ENCODE results near the gene ZBTB24.
"Not testable (repeated sequence)": the region's sequence is repeated elsewhere in the genome, so short reads cannot be mapped to it uniquely, and the experiment has no call there.

ZBTB24 gene

DNA sequence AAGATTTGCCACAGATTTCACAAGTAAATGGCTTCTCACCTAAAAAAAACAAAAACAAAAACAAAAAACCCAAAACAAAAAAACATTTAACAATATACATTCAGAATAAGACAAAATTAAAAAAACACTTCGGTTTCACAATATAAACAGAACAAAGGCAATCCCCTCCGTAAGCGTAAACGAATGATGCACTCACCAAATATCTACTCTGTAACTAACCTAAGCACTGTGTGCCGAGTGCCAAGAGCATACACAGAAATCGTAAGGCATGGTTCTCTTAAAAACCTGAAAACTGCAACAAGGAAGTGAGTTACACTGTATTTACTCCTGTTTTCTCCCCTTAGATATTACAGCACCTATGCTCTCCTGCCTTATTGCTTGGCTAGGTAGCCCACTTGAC lies 15.3 kb downstream of the ZBTB24 start:
- no peak for DNase-seq

DNA sequence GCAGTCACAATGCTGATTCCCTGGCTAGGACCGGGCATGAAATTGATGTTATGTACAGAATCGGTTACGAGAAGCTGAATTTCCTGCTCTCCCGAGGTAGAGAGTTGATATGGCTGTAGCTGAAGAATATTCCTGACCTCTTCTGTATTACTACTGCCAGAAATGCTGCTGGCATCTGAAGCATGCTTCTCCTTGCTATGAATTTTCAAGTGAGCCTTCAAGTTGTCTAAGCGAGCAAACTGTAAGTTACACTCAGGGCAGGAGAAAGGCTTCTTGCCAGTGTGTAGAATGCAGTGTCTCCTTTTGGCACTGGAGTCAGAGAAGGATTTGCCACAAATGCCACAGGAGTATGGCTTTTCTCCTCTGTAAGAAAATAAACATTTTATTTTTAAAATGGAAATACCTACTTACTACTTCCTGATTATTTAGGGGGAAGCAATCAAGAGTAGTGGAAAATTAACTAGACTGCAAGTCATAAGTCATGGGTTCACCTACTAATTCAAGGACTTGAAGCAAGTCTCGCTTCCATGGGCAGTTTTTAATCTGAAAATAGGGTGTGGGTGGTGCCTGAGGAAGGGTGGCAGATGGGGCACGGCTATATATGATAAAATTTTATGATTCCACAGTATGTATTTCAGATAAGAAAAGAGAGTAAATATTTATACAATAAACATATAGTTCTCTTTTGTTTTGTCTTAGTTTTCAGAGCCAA lies 16.7 kb downstream of the ZBTB24 start:
- no peak for DNase-seq

DNA sequence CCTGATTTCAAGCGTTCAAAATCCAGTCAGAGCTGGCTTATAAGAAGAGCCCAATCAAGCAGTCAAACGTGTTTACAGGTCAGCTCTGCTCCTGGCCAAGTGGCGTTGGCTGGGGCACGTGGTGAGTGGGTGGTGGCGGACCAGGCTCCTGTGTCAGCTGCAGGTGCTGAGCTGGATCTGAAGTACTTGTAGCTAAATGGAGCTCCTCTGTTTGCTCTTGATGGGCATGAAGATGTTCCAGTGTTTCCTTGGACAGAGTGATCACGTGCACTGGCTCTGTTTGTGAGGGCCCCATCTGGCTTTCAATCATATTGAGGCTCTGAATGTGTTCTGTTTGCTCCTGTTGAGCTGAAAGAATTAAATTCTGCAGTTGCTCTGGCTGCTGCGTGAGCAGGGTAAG lies 17.2 kb downstream of the ZBTB24 start:
- no peak for DNase-seq

DNA sequence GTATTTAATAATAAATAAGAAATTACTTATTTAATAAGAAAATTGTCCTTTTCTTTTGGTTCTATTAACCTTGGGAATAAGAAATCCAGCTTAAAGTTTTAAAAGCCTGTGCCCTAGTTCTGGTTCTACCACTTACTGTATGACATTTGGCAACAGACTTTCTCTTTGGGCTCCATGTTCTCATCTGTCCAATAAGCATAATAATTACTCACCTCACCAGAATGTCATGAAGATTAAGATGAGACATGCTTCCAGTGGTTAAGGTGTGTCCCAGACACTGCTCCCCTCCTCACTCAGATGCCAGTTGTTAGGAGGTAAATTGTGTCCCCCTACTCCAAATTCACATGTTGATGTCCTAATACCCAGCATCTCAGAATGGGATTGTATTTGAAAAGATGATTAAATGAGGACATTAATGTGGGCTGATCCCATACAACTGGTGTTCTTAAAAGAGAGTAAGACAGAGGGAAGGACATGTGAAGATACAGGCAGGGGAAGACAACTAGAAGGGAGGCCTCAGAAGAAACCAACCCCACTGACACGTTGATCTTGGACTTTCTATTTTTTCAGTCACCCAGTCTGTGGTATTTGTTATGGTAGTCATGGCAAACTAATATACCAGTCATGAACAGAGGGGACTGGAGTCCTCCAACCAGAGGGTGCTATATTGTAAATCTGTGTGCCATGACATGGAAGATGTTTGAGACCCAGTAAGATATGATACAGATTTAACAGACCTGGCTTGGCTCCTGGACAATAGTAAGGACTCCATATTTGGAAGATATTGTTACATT lies 21.1 kb downstream of the ZBTB24 start:
- DNase-seq, result no peak

DNA sequence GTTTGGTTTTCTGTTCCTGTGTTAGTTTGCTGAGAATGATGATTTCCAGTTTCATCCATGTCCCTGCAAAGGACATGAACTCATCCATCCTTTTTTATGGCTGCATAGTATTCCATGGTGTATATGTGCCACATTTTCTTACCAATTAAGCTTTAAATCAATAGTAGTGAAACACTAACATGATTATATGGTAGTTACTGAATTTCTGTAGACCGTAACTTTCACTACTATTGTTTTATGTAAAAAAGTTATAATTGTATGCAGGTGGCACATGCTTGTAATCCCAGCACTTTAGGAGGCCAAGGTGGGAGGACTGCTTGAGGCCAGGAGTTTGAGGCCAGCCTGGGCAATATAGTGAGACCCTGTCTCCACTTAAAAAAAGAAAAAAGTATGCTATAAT lies 21.8 kb downstream of the ZBTB24 start:
- not testable (repeated sequence) for DNase-seq

DNA sequence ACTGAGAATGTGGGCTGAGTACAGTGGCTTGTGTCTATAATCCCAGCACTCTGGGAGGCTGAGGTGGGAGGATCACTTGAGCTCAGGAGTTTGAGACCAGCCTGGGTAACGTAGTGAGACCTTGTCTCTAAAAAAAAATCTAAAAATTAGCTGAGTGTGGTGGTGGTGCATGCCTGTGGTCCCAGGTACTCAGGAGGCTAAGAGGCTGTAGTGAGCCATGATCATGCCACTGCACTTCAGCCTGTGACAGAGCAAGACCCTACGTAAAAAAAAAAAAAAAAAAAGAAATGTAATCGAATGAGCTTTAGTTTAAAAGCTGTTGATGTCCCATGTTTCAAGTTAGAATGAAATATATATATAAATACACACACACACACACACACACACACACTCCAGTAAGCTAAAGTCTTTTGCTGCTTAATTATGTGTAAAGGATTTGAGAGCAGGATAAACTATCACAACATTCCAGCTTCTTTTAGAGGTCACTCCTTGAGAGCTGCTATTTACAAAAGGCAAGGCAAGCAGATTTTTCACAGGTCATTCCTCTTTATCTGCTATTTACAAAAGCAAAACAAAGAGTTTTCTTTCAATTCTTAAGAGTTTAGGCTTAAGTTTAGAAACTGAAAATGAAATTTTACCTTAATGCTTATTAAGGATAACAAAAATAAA lies 22.7 kb downstream of the ZBTB24 start:
- DNase-seq, result no peak

DNA sequence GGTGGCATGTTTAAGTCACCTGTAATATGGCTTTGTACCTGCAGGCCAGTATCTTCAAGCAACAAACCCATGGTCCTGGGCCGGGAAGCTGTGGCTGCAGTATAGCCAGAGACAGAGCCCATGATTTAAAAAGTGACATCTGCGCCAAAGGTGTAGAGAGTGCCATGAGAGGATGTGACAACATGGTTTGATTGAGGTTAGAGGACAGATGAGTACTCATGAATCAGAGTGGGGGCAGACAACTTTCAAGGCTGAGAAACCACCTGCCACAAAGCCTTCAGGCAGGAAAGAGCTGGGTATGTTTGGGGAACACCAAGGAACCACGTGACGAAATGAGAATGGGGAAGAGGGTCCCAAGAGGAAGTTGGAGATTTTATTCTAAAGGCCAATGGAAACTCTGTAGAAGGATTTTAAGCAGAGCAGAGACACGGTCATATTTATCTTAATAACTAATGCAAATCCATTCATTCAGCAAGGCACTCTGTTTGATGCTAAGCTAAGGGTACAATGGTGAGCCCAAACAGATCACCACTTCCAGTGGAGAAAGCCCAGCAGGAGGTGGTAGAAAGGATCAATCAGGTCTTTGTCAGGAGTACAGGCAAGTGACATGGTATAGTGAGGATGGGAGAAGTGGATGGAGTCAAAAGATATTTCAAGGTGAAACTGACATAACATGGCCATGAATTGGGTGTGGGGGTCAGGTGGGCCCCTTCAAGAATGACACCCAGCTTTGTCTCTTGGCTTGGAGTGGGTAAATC lies 24.1 kb downstream of the ZBTB24 start:
- no peak for DNase-seq

DNA sequence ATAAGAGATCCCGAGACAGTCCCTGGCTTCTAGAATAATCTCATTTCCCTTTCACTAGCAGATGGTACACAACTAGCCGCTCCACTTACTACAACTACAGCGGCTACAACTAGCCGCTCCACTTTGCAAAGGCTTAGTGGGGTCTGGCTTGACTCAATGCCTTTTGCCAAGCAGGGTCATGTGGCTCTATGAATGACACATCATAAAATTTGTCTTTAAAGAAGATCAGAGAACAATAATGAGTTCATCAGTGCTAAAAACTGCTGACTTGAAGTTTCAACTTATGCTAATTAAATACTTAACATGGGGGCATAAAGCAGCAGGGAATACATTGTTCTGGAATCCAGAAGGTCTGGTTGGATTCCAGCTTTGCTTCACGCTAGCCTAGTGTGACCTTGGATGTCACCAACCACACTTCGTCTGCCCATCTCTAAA lies 25.4 kb downstream of the ZBTB24 start:
- no peak for DNase-seq

DNA sequence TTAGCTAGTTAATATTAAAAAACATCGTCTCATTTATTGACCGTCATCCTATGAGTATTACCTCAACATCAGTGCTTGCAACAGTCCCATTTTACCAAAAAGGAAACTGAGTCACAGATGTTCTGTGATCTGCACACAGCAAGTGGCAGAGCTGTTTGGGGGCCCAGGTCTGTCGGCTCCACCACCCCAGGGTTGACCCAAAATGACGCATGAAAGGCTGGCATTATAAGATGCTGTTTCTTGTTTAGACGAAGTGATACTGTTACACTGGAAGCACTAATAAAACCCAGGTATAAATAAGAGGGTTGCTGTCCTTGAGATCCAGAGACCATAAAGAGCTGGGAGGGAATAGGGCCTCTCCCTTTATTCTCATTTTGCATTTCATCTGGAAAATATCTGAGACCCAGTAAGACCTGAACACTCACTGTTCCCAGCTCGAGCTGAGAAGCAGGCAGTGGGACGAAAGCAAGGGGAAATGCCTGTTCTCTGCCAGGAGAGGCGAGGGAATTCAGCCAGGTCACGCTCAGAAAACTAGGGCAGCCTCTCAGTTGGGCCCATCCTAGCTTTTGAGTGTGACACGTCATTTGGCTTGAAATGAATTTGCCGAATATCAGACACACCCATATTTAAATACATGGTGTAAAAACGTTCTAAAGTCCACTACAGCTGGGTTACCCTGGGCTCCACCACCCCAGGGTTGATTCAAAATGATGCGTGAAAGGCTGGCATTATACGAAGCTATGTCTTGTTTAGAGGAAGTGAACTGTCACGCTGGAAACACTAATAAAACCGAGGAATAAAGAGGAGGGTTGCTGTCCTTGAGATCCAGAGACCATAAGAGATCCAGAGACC lies 26.1 kb downstream of the ZBTB24 start:
- no peak for DNase-seq

DNA sequence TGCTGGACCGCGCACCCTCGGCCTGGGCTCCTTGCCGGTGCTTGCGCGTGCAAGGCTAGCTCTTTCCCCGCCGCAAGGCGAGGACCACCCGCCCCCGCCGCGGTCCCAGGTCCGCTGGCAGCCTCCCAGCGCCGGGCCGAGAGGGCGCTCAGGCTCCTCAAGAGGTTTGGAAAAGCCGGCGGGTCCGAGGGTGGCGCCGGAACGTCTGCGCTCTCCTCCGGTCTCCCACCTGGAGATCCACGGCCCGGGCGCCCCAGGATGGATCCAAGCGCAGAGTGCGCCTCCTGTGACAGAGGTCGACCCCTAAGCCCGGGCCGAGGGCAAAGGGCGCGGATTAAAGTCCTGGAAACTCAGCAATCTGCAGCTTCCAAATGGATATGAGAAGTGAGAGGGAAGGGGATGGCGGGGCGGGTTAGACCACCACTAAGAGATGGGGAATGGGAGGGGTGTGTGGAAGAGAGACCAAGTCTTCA lies 26.9 kb downstream of the ZBTB24 start:
- no peak for DNase-seq

DNA sequence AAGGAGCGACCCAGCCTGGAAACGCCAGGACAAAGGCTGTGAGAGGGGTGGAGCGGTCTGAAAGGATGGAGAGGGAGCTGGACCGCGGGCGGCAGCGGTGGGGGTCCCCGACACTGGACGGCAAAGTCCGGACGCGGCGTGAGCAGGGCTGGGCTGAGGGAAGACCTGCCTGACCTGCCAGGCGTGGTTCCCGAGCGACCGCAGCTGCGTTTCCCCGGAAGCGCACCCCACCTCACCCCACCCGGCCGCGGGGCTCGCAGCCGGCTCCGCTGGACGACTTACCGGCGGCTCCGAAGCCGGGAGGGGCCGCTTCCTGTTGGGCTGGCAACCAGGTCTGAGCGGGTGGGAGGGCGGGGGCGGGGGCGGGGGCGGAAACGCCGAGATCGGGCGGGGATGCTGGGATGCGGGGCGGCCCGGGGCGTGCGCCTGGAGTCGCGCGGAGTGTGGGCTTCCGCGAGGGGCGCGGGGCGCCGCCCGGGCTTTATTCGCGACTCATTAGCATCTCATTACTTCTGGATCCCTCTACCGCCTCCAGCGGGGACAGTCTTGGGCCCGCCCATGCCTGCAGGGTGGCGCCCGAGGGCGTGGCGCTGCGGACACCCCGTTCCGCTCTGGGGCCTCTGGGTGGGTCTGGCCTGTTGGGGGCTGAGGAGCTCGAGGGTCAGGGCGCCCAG lies 27.4 kb downstream of the ZBTB24 start, which contains the start of gene MICAL1:
Gene MICAL1 (minus strand): TSS at position 336 of the 674 bp plus-strand sequence. CDS start 1,576 bp downstream, outside the sequence.
- DNase-seq, result peak; percentile 45

DNA sequence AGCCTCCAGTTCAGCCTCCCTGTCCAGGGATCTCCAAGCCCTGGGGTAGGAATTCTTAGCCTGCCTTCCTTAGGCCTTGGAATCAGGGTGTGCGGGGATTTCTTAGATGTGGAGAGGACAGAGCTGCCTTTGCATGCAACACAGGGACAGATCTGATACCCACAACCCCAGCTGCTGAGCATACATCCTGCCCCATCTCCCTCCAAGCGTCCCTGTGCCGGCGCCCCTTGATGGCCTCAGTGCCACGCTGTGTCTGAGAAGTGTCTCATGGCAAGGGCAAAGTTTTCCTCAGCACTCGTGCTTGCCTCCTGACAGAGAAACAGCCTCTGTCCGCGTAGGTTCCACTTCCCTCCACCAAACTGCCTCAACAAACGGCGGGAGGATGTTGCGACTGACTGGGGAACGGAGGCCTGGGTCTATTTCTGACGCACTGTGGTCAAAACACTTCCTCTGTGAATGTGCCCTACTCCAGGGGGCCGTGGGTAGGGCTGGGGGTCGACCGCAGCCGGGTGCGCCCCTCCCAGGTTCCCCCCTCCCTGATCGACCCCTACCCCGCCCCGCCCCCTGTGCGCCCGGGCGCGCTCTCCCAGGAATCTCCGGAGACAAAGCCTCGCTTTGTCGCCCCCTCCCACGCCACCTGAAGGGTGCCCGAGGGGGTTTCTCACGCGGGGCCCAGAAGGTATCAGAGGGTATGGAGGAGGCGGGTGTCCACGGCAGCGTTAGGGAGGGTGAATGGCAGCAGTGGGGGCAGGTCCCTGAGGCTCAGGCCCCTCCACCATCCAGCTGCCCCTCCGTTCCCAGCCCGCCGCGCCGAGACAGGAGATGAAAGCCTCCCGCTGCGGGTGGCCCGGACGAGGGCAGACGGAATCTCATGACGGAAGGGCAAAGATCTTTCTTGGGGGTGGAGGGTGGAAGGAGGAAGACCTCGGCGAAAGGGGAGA lies 28.3 kb downstream of the ZBTB24 start:
- DNase-seq, result peak; percentile 28

DNA sequence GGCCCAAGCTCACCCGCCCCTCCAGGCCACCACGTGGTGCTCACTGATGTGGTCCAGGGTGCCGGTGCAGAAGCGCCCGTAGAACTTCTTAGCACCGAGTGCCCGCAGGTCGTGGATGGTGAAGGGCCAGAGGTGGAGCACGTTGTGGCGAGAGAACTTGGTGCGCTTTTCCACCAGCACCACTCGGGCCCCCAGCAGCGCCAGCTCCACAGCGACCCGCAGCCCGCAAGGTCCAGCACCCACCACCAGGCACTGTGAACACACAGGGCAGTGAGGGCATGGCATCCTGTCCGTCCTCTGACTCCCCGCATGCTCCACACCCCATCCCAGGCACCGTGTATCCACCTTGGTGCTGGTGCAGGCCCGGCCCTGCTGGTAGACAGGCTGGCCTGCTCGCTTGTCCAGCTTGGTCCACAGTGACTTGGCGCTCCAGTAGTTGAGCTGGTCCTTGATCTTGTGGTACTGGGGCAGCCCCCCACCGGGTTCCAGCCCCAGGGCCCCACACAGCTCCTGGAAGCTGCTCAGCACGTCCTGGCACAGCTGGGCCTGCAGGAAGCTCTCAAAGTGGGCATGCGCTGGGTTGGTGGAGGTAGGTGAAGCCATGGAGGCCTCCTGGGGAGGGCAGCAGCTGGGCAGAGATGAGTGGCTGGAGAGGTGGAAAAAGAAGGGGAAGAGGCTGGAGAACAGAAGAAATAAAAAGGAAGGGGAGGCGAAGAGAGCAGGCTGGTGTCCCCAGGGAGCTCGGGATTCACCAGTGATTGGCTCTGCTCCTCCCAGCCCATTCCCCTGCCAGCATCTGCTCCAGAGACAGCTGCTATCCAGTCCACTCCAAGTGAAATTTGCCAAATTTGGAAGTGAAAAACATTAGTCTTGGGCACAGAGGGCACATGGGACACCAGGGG lies 29.2 kb downstream of the ZBTB24 start:
- DNase-seq, result no peak

DNA sequence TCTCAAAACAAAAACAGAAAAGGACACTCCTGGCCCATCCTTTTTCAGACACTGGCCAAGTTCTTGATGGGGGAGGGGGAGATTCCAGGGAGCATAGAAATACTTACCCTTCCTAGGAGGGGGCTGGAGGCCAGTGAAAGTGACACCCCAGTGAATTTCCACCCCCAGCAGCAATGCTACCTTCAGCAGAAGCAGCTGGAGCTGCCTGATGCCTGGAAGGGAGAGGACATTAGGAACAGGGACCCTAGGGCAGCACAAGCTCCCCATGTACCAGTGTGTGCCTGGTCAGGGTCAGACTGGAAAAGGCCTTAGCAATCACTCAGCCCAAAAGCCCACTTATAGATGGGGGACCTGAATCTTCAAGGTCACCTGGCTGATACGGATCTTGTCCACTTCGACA lies 29.9 kb downstream of the ZBTB24 start:
- no peak for DNase-seq

DNA sequence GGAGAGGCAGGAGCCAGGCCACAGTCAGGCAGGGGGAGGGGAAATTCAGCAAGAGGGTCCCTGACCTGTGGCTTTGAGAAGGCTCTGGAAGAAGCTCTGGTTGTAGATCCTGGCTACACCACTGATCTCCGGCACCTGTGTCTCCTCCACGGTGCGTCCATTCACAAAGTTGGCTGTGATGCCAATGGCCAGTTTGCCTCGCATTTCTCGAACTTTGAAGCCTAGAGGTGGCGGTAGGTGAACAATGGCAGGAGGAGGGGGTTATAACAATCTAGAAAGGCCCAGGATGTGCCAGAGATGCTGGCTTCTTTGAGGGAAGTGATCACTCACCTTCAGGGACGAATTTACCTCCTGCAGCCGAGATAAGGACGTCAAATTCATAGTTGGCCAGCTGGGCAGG lies 30.8 kb downstream of the ZBTB24 start:
- no peak for DNase-seq

DNA sequence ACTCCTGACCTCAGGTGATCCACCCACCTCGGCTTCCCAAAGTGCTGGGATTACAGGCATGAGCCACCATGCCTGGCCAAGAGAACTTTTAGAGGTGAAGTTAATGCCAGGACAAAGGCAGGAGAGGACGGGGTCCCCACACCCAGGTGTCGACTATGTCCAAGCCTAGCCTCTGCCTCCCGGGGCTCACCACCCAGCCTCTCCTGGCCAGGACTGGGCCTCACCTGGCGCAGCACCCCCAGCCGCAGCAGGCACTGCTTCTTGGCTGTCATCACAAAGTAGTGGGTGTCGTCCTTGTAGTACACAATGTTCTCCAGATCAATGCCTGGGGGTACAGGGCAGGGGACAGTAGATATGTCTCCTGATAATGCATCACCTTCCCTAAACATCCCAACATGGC lies 31.6 kb downstream of the ZBTB24 start:
- no peak for DNase-seq

DNA sequence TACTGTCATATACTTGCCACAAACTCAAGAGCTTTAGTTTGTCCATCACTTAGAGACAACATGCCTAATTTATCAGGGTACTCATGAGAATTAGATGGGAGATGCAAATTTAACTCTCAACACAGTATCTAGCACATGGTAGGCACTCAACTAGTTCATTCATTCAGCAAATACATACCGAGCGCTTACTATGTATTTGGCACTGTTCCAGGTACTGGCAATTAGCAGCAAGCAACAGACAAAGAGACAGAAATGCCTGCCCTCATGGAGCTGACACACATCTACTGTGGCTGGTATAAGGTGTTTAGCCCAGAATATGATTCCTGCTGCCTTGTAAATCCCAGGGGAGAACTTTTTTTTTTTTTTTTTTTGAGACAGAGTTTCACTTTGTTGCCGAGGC lies 32.2 kb downstream of the ZBTB24 start:
- peak; percentile 32 for DNase-seq

DNA sequence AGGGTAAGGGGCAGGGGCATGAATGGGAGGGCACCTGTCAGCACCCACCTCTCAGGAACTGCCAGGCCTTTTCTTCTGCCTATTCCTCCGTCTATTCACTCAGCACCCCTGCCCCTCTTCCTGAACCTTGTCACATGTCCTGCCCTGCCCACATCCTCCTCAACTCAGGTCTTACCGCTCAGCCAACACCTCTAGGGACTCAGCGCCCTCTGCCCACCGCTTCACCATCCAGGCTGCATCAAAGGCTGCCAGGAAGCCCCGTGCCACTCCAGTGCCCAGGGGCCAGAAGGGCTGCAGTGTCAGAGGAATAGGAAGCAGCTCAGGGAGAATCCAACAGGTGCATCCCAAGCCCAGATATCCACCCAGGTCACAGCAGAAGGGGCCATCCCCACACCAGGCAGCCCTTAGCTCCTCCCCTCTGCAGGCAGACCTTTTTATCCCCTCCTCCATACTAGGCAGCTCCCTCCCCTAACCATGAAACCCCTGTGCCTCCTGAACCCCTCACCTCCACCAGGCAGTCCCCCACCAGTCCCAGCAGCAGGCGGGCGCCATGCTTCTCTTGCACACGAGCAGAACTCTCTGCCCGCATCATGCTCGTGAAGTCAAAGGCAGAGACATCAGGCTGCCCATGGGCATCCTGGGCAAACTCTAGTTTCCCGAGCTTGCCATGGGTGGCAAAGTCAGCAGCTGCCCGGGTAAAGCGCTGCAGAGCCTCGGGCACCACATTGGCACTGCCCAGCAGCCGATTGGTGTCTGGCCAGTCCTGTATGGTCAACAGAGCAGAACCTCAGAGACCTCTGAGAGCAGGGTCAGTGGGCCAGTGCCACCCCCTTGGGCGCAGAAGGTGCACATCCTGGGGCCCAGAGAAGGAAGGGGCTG lies 33.0 kb downstream of the ZBTB24 start:
- DNase-seq, result no peak

Data from OCI-M1 (cell line).